ENCODE measurements around the gene JUND.
A peak's percentile ranks its signal among the peaks of the same experiment; 100 is the strongest.

The JUND gene

DNA sequence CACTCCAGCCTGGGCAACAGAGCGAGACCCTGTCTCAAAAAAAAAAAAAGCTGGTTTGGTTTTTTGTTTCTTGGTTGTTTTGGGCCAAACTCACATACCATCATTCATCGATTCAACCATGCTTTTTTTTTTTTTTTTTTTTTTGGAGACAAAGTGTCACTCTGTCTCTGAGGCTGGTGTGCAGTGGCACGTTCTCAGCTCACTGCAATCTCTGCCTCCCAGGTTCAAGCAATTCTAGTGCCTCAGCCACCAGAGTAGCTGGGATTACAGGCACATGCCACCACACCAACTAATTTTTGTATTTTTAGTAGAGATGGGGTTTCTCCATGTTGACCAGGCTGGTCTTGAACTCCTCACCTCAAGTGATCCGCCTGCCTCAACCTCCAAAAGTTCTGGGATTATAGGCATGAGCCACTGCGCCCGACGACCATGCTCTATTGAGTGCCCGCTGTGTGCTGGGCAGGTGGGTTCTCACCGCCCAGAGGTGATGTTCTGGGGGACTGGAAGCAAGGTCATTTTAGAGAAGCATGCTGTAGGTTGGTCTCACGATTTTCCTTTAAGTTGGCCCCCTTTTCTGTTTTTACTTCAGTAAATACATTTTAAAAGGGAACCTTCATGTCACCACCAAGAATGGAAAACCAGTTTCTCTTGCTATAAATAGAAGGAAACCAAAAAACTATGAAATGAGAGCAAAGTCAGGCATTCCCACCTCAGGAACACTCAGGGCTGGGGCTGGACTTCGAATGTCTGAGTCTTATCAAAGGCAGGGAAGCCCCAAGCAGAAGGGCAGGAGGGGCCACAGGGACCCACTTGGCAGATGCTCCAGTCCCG, 8.3 kb upstream of the JUND start:
- DNase-seq: no peak

- DNase-seq: no peak
Measured at GRCh38 chr19:18287836-18288772, 6.7 kb upstream of the JUND start.

GRCh38 chr19:18286973-18287635, 5.7 kb upstream of the JUND start:
- no peak for DNase-seq

DNA sequence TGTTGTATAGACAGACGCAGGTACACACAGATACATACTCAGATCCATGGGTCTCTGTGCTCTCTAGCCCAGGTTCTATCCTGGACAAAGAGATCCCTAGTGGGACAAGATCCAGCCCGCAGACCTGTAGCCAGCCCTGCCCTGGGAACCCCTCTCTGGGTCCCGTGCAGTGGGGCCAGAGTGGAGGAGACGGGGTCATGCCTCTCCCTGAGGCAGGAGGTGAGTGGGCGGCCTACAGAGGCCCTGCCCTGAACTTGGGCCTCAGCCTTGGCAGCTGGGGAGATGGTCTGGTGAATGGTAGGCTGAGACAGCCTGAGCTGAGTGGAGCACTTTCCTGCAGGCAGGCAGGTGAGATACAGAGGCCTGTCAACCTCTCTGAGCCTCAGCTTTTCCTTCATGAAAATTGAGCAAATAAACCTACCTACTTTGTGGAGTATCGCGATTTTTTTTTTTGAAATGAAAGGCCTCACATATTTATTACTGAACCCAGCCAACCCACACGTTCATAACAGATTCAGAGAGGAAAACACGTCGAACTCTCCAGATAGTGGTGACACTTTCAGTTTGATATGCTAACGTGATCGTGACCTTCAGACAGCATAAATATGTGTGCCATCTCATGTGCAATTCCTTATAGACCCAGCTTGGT, 3.4 kb upstream of the JUND start:
- DNase-seq: no peak

GRCh38 chr19:18283338-18283737, 1.9 kb upstream of the JUND start:
- DNase-seq: no peak

DNA sequence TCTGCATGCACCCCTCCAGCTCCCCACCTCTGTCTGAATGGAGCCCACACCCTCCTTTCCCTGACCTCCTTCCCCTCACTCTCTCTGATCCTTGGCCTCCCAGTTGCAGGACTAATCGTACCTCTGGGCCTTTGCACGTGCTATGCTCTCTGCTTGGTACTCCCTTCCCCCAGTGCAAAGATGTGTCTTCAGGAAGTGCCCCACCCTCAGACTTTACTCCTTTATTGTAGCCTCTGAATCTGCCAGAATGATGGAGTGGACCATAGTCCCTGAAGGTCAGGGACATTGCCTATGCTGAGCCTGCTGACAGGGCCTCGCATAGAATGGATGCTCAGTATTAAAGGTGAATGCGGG, 1.3 kb upstream of the JUND start:
- no peak for DNase-seq

GRCh38 chr19:18282021-18282787, 782 bp upstream of the JUND start:
- DNase-seq: no peak

- DNase-seq: peak; percentile 72
Measured at GRCh38 chr19:18280247-18281081, 958 bp downstream of the JUND start.

DNA sequence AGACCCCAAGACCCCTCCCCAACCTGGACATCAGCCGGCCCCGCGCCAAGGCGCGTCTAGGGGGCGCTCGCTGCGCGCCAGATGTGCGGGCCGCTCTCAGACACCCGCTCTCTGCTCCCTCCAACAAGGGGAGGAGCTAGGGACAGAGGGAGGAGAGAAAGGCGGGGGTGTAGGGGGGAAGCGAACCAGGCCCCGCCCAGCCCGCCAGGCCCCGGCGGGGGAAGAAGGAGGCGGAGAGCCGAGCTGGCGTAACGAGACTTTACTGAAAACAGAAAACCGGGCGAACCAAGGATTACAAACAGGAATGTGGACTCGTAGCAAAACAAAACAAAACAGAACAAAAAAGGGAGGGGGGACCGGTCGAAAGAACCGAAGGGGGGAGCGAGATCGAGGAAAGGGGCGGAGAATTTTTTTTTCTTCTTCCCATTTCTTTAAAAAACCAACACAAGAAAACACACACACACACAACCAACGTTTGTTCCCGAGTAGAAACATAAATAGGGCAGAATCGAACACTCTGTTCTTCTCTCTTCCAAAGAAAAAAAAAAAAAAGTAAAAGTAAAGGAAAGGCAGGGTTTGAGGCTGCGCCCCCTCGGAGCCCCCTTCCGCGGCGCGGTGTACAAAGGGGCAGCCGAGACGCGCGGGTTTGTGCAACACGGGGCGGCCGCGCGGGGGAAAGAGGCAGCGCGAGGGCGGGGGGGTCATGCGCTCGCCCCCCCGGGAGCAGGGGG, 1.7 kb downstream of the JUND start:
- peak; percentile 96 for DNase-seq

DNA sequence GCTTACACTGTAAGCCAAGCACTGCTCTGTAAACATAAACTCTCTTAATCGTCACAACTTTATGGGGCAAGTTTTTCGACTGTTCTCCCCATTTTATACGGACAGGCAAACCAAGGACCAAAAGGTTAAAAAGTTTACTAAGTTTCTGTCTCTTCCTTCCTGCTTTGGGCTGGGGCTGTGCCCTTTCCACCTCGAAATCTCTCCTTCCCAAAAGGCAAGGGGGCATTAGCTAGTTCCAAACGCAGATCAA, 2.2 kb downstream of the JUND start:
- DNase-seq: no peak

- DNase-seq: peak; percentile 25
Measured at GRCh38 chr19:18278521-18279265, 2.7 kb downstream of the JUND start.

DNA sequence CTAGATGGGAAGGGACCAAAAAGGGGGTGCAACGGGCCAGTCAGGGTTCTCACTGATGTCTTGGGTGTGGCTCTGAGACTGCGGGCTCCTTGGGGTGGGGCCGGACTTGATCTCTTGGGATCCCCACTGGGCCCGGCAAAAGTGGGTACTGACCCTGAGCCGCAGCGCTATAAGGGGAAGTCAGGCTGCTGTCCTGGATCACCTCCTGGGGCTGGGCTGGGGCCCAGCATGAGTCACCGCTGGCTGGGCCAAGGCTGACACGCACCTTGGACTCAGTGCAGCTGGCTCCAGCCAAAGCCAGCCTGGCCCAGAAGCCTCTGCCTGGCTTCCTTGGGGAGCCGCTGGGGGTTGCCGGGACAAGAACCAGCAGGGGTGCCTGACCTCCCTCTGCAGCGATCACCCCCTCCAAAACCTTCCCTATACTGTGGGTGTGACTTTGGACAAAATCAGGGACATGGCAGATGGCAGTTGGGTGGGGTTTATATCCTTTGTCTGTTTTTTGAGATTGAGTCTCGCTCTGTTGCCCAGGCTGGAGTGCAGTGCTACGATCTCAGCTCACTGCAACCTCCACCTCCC, 6.6 kb downstream of the JUND start:
- peak; percentile 91 for DNase-seq

GRCh38 chr19:18274219-18274780, 7.1 kb downstream of the JUND start, which contains the start of gene IQCN:
TSS of gene IQCN (minus strand) at chr19:18274452. CDS start at chr19:18269478, 4,974 bp downstream.
- no peak for DNase-seq

- no peak for DNase-seq
Measured at GRCh38 chr19:18273561-18274218, 7.7 kb downstream of the JUND start.

DNA sequence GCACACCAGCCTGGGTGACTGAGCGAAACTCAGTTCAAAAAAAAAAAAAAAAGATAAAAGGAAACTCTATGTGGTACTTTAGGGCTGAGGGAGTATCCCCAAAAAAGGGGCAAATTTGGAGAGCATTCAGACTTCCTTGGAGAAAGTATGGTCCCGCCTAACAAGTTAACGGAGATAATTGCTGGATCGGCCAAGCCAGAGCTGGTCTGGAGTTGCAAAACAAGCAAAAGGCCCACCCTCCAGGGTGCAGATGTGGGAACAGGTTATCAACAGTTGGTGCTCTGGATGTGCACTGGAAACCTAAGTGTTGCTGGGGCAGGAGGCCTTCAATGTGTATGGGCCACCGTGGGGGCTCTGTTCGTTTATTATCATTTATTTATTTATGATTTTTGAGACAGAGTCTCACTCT, 10.0 kb downstream of the JUND start:
- DNase-seq: no peak

GRCh38 chr19:18270326-18270725, 11.1 kb downstream of the JUND start:
- no peak for DNase-seq

GRCh38 chr19:18269070-18269723, 12.2 kb downstream of the JUND start:
- no peak for DNase-seq

Measured in EL (cell line).